ENCODE results near the gene MUC22.

Gene MUC22

DNA sequence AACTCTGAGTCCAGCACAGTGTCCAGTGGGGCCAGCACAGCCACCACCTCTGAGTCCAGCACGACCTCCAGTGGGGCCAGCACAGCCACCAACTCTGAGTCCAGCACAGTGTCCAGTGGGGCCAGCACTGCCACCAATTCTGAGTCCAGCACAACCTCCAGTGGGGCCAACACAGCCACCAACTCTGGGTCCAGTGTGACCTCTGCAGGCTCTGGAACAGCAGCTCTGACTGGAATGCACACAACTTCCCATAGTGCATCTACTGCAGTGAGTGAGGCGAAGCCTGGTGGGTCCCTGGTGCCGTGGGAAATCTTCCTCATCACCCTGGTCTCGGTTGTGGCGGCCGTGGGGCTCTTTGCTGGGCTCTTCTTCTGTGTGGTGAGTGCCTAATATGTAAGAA, 23.0 kb upstream of the MUC22 start:
- Histone ChIP-seq H3K36me3 (ENCODE audit: control insufficient read depth, low read length) (no peaks in the 10 kb centered on the region), H3K9me2 (replicated peaks; ENCODE audit: control insufficient read depth, low read length) (no peaks in the 10 kb centered on the region), H3K27me3 (ENCODE audit: control insufficient read depth, low read length) (0 out of 2 replicates have a peak, but pooled peaks cover 7% of the 10 kb centered on the region), H3K4me3 (ENCODE audit: low read length) (no peak overlapping the region), H3F3A (ENCODE audit: control insufficient read depth, insufficient read depth) (no peaks in the 10 kb centered on the region), H3K4me2 (ENCODE audit: low read length) (no peak overlapping the region), H3K9me3 (ENCODE audit: control insufficient read depth, insufficient read depth, low read length) (no peaks in the 10 kb centered on the region), H3K79me2 (ENCODE audit: control insufficient read depth, low read length) (no peaks in the 10 kb centered on the region), H4K20me1 (ENCODE audit: control insufficient read depth, insufficient read depth, low read depth, low read length) (no peaks in the 10 kb centered on the region), H3K4me1 (ENCODE audit: control insufficient read depth, low read length) (no peaks in the 10 kb centered on the region), H3K27ac (ENCODE audit: low read depth, low read length) (no peak overlapping the region)
- TF ChIP-seq EZH2phosphoT487 (IDR thresholded peaks at IDR 0.05; ENCODE audit: borderline replicate concordance, low read length), result no peak
- TF ChIP-seq, protein P1, sequence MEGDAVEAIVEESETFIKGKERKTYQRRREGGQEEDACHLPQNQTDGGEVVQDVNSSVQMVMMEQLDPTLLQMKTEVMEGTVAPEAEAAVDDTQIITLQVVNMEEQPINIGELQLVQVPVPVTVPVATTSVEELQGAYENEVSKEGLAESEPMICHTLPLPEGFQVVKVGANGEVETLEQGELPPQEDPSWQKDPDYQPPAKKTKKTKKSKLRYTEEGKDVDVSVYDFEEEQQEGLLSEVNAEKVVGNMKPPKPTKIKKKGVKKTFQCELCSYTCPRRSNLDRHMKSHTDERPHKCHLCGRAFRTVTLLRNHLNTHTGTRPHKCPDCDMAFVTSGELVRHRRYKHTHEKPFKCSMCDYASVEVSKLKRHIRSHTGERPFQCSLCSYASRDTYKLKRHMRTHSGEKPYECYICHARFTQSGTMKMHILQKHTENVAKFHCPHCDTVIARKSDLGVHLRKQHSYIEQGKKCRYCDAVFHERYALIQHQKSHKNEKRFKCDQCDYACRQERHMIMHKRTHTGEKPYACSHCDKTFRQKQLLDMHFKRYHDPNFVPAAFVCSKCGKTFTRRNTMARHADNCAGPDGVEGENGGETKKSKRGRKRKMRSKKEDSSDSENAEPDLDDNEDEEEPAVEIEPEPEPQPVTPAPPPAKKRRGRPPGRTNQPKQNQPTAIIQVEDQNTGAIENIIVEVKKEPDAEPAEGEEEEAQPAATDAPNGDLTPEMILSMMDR (IDR thresholded peaks at IDR 0.05; ENCODE audit: low read depth, low read length, poor library complexity, severe bottlenecking), result no peak

DNA sequence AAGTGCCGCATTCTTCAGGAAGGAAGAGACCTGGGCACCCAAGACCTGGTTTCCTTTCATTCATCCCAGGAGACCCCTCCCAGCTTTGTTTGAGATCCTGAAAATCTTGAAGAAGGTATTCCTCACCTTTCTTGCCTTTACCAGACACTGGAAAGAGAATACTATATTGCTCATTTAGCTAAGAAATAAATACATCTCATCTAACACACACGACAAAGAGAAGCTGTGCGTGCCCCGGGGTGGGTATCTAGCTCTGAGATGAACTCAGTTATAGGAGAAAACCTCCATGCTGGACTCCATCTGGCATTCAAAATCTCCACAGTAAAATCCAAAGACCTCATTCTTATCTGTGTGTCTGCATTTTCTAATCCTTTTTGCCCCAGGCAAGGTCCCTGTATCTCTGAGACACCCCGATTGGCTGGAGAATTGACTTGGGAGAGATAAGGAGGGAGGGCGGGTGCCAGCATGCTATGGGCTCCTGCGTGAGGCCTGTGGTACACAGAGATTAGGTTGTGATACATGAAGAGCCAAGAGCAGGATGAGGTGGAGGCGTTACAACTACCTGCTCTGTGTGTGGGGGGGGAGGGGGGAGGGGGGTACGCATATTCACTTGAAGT, 22.0 kb upstream of the MUC22 start:
- Histone ChIP-seq H4K20me1 (ENCODE audit: control insufficient read depth, insufficient read depth, low read depth, low read length) (no peaks in the 10 kb centered on the region), H3K79me2 (ENCODE audit: control insufficient read depth, low read length) (no peaks in the 10 kb centered on the region), H3F3A (ENCODE audit: control insufficient read depth, insufficient read depth) (no peaks in the 10 kb centered on the region), H3K27me3 (ENCODE audit: control insufficient read depth, low read length) (0 out of 2 replicates have a peak, but pooled peaks cover 3% of the 10 kb centered on the region), H3K36me3 (ENCODE audit: control insufficient read depth, low read length) (no peaks in the 10 kb centered on the region), H3K9me2 (replicated peaks; ENCODE audit: control insufficient read depth, low read length) (no peaks in the 10 kb centered on the region), H3K4me1 (ENCODE audit: control insufficient read depth, low read length) (no peaks in the 10 kb centered on the region), H3K27ac (ENCODE audit: low read depth, low read length) (no peak overlapping the region), H3K4me3 (ENCODE audit: low read length) (no peak overlapping the region), H3K9me3 (ENCODE audit: control insufficient read depth, insufficient read depth, low read length) (no peaks in the 10 kb centered on the region), H3K4me2 (ENCODE audit: low read length) (no peak overlapping the region)
- TF ChIP-seq EZH2phosphoT487 (IDR thresholded peaks at IDR 0.05; ENCODE audit: borderline replicate concordance, low read length), result no peak
- TF ChIP-seq, protein P1 (IDR thresholded peaks at IDR 0.05; ENCODE audit: low read depth, low read length, poor library complexity, severe bottlenecking), result no peak

DNA sequence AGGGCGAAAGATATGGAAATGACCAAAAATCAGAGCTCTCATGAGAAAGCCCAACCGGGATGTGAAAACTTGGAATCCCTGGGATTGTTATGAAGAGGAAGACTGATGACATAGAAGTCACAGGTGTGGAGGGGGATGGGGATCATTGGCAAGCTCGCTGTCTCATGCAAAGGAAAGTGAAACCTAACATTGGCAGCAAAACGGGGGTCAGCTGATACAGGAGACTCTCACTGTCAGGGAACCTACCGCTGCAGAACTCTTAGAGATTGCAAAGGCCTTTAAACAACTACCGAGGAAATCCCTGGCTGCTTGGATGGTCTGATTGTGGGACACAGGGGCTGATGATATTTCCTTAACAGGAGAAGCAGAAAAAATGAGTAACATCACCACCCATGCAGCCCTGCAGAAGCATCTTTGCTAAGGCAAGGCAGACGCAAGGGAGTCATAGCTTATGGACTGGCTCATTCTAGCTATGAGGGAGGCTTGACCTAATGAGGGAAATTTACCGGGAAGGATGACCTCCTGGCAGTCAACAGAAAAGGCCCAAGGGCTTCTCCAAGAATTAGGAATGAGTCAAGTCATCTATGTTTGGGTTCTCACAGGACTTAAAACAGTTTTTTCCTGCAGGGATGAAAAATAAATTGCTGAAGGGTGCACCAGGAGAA, 19.7 kb upstream of the MUC22 start:
- Histone ChIP-seq H3K27ac (ENCODE audit: low read depth, low read length) (no peak overlapping the region), H3K4me3 (ENCODE audit: low read length) (no peak overlapping the region), H4K20me1 (ENCODE audit: control insufficient read depth, insufficient read depth, low read depth, low read length) (no peaks in the 10 kb centered on the region), H3K9me2 (replicated peaks; ENCODE audit: control insufficient read depth, low read length) (no peaks in the 10 kb centered on the region), H3F3A (ENCODE audit: control insufficient read depth, insufficient read depth) (no peaks in the 10 kb centered on the region), H3K36me3 (ENCODE audit: control insufficient read depth, low read length) (no peaks in the 10 kb centered on the region), H3K4me1 (ENCODE audit: control insufficient read depth, low read length) (no peaks in the 10 kb centered on the region), H3K9me3 (ENCODE audit: control insufficient read depth, insufficient read depth, low read length) (no peaks in the 10 kb centered on the region), H3K4me2 (ENCODE audit: low read length) (no peak overlapping the region), H3K79me2 (ENCODE audit: control insufficient read depth, low read length) (no peaks in the 10 kb centered on the region), H3K27me3 (ENCODE audit: control insufficient read depth, low read length) (no peaks in the 10 kb centered on the region)
- TF ChIP-seq EZH2phosphoT487 (IDR thresholded peaks at IDR 0.05; ENCODE audit: borderline replicate concordance, low read length), result no peak
- TF ChIP-seq, protein P1 (IDR thresholded peaks at IDR 0.05; ENCODE audit: low read depth, low read length, poor library complexity, severe bottlenecking), result no peak

Data from DOHH2 (cell line).